ENCODE results near the gene LYZL2.

Gene LYZL2

DNA sequence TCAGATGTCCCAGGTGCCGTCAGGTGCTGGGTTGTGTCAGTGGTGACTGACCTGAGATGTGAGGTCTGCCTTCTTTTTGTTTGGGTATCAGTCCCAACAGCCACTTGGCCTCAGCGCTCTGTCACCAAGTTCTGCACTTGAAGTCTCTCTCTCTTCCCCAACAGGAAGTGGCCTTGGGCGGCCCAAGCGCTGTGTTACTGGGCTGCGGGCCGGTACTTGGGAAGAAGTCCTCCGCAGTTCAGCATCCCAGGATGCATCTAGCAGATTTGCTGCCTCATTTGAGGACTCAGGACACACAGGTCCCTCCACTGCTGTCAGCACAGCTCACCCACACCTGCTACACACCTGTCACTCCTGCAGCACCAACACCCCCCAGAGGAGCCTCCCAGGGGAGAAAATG lies 40.1 kb downstream of the LYZL2 start:
- DNase-seq: no peak

GRCh38 chr10:30587522-30588031 lies 42.0 kb downstream of the LYZL2 start:
- no peak for DNase-seq

- DNase-seq: no peak
These were observed 42.7 kb downstream of the LYZL2 start for GRCh38 chr10:30586828-30587227.

GRCh38 chr10:30583778-30584415 lies 45.7 kb downstream of the LYZL2 start:
- DNase-seq: no peak

- no peak for DNase-seq
These were observed 47.7 kb downstream of the LYZL2 start for GRCh38 chr10:30581779-30582380.

DNA sequence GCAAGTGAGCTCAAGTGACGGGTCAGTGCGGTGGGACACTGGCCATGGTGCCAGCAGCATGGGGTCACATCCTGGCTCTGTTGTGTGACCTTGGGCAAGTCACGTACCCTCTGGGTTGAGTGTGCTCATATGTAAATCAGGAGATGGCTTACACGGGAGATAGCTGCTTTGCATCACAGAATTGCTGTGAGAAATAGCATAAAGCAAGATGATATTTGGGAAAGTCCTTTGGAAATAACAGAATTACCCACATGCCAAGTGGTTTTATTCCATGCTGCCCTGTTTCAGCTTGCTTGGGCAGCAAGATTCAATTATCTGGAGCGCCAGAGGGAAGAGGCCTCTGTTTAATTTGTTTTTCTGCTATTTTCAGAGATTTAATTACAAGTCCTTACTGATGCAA lies 48.9 kb downstream of the LYZL2 start:
- DNase-seq: no peak

DNA sequence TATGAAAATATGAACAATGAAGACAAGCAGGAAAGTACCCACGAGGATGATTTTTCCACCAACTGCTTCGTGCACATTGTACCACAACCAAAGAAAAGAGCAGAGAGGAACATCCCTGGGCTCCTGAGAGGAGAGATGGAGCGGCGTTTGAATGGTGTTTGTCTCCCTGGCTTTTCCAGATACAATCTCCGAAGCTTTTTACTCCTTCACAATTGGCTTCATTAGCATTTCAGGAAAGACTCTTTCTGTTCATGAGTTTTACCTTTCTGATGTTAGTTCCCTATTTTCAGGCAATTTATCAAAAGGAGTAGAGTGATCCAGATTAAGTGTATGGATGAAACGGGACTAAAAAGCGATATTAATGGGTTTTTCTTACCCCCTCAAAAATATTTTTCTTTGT lies 49.3 kb downstream of the LYZL2 start:
- no peak for DNase-seq

DNA sequence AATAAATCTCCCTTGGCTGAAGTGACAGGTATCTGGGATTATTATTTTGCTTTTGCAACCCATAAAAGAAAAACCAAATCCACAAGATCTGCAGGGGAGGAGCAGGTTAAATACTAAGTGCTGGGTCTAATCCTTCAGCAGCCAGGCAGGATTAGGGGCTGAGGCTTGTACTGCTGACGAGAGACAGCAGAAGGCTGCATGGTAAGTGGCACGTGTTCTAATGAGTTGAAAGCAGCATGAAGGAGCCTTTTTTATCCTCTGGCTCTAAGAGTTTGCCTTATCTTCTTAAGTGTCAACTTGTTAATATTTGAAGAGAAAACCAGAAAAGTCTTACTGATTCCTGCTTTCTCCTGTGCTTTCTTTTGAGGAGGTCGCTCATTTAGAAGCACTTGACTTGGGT lies 50.0 kb downstream of the LYZL2 start:
- no peak for DNase-seq

- DNase-seq: no peak
These were observed 52.5 kb downstream of the LYZL2 start for GRCh38 chr10:30577048-30577447.

DNA sequence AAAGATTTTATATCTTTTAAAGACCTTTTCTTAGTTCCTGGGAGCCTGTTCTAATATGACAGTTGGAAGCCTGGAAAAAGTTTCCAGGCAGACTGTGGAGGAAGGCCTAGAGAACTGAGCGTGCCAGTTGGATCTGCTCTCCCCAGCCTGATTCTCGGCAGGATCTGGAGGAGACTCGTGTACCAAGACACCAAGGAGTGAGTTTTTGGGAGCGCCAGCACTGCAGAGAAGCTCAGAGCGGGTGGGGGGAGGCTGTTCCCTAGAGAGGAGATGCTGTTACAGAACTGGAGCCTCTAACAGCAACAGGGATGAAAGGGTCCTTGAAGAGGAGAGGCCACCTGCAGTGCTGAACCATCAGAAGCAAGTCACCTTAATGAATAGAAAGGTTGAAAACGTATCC lies 52.9 kb downstream of the LYZL2 start:
- DNase-seq: no peak

DNA sequence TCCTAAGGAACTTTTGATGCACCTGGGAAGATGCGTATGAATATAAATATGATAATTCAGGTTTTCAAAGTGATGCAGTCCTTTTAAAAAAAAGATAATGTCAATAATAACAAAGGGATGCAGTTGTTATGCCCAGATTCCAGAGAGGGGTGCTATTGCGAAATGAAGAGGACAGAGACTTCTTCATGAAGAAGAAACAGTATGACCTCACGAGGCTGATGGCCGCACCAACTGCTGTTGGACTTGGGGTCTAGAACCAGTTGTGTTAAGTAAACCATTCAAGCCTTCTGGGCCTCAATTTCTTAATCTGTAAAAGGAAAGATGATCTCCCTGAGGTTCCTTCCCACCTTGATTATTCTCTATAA lies 55.1 kb downstream of the LYZL2 start:
- DNase-seq: no peak

DNA sequence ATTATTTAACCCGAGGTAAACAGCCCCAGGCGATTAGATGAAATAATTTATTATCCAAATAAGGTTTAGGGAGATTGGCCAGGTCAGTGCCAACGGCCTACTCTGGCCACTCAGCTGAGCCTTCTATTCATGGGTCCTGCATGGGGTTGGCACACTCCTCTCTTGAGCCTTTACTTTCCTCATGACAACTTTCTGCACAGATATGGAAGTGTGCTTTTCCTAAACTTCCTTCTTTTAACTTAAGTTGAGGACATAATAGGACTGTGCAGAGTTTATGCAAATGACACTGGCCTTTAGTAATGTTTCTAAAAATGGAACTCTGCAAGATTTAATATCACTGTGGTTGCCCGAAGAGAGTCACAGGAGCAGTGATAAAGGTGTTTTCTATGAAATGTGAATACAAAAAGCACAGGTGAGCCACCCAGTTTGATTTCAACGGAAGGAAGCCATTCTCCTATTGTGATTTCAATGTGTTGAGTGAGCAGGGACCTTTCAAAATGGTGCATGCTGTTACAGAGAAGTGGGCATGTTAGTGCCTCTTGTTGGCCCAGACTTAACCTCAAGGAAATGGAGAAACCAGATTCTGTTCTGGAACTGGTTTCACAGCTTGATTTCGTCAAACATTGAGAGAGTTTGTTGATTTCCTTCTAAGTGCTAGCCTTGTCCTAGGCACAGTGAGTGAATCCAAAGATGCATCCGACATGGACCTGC lies 55.7 kb downstream of the LYZL2 start:
- DNase-seq: no peak

- no peak for DNase-seq
These were observed 64.1 kb downstream of the LYZL2 start for GRCh38 chr10:30565449-30565848.

DNA sequence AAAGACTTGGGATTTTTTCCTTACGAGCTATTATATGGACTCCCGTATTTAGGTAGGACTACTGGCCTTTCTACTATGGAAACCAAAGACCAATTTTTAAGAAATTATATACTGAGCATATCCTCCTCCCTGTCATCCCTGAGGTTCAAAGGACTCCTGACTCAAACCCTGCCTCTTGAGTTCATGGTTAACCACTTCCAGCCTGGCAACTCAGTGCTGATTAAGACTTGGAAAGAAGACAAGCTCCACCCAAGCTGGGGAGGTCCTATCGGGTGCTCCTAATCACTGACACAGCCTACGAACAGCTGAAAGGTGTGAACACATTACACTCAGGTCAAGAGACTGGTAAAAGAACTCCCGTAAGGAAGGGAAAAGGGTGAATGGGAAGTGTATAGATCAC lies 66.8 kb downstream of the LYZL2 start:
- no peak for DNase-seq

All from NCI-H1417 treated with DMSO at 0.1 percent for 48 hours (cell line).